T47D (cell line): ENCODE data around the gene CD59.

Source experiments
- DNase-seq, 2 experiments: peaks; one replicate each; pipeline versions ENCODE4 v3.0.0 to v3.0.0-alpha.2; 2011 to 2012; ENCODE audit warnings: low read depth in 1 of 2, low spot score in 1 of 2
- JUND ChIP-seq: IDR thresholded peaks from 2 replicates; pipeline ENCODE4 v1.6.1; 2012; ENCODE audit warnings: low read depth
- in situ Hi-C: cut with HindIII; loops from 2 replicates; pipeline ENCODE4 v1.10.0; 2016; ENCODE audit warnings: low sequenced_read_pairs, low pct_unique_long_range_greater_than_20kb

CD59 gene

DNA sequence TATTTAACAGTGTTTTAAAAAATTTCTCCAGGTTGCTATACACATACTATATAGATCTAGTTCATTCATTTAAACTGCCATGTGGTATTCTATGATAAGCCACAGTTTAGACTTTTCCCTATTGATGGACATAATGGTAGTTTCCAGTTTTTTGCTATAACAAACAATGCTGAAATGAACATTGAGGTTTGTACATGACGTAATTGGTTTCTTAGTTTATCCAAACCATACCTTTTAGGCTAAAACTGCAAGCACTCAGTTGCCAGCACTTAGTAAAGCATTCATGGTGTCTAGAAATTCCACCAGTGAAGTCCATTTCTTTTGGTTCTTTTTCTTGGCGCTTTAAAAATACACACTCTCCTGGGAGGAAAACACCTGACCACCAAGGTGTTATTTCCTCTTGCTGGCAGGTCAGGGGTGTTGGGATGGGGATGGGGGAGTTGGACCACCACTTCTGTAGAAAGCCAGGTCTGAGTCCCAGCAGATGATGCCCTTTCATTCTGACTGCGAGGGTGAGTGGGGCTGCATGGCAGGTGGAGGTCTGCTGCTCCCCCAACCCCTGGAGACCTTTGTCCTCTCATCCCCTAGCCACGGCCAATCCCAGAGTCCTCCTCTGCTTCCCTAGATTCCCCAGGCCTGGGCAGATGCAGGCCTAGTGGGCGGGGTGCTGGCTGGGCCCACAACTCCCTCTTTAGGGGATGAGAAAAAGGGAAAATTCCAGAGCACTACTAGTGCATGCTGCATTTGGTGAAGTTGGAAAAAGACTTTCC is 76.7 kb downstream of the CD59 start:
- DNase-seq: no peak
- in situ Hi-C loops: no loop called here

DNA sequence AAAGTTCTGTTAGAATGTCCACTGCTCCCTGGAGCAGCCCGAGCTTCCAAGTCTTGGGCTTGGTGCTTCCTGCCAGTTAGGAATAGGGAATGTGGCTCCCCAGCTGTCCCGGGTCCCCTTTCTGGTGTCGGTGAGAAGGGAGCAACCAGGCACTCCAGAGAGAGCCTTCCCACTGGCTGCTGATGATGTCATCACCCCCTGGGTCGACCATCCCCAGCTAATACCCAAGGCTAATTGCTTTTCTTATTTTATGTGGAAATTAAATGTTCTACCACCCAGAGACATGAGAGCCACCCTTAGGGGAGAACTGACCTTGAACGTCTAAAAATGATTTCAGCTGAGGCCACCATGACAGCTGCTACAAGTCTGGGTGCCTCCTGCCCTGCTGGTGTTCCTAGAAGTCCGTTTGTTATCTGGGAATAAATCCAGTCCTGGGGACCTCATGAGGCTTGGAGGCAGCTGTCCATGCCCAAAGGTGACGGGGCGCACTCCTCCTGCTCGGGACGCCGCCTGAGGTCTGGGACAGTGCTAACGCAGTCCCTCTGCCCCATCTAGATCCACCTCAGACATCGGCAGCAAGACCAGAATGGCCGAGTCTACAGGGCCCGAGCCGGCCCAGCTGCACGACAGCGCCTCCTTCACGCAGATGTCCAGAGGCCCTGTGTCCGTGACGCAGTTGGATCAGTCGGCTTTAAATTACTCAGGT is 77.9 kb downstream of the CD59 start:
- no peak for TF ChIP-seq JUND
- in situ Hi-C loops: no loop called here
- DNase-seq: no peak

More for the DNA sequence above, 76.7 kb downstream of the CD59 start:
- no peak for TF ChIP-seq JUND

DNA sequence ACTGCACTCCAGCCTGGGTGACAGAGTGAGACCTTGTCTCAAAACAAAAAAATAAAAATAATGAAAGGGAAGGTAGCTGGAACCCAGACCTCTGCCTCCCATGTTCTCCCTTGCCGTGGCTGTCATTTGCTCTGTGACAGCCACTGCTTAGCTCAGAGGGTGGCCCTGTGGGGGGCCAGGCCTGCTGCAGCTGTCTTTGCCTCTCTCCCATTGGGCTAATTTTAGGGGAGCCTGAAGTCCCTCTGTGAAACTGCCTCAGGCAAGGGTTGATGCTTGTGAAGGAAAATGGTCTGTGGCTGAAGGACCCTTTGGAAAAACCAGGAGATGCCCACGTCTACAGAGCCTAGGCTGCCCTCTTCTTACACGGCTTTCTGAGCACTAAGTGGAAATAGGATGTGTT is 78.5 kb downstream of the CD59 start:
- no peak for TF ChIP-seq JUND
- in situ Hi-C loops: no loop called here
- no peak for DNase-seq

DNA sequence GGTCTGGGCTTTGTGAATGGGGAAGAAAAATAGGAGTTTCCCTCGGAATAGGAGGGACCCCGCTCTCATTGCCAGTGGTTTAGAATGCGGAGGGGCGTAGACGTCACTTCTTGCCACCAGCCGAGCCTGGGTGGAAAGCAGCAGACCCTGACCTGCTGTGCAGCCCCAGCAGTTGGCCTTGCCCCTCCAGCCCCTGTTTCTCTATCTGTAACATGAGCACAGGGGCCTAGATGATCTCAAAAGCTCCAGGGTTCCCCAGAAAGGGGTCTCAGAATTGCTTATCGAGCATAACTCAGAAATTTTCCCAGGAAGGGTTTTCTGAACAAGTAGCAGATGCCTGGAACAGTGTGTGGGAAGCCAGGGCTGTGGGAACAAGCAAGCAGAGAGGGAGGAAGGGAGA is 79.5 kb downstream of the CD59 start:
- no peak for TF ChIP-seq JUND
- in situ Hi-C loops: no loop called here
- DNase-seq: no peak

DNA sequence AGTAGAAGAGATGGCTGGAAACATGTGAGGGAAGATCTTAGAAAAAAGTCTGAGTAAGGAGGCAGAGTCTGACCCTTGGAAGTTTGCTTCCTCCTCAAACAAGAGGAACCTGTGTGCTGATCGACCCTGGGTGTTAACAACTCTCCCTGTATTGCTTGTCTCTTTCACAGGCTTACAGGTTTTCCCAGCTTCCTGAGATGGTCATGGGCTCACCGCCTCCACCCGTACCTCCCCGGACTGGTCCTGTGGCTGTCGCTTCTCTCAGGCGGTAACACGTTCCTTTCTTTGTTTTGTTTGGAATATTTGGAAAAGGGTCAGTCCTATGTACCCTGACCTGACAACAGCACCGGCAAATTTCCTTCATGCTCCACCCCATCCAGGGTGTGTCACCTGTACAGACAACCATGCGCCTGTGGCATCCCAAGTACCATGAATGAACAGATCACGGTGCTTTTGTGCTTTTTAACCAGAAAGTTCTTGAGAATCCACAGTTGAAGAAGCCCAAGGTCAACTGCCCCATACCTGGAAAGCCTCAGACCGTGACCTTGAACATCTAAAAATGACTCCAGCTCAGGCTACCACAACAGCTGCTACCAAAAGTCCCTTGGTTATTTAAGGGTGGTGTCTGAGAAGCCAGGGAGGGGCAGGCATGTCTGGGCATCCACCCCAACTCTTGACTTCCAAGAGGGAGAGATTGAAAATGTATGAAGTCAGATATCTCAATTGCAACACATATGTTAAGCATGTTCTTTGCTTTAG is 80.2 kb downstream of the CD59 start:
- TF ChIP-seq JUND: no peak
- DNase-seq: no peak
- in situ Hi-C loops: no loop called here

DNA sequence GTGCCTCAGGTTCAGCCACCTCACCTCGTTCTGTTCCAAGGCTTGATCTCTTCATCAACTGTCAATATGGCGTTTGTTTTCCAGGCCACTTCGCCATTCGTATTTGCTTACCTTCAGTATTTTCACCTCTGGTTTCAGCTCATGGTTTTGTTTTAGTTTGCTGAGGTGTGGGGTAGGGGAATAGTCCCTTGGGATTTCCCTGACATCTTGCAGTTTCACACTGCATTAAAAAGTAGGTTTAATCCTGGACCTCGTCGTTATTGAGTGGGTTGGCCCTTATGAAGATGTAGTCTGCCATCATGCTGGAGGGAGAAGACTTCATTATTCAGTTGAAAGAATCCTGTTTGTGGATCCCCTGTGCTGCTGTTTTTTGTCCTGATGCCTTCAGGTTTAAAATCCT is 81.6 kb downstream of the CD59 start:
- no peak for DNase-seq
- no peak for TF ChIP-seq JUND
- in situ Hi-C loops: no loop called here
